ACHN (cell line): ENCODE results near the gene TSPEAR.
"Not testable (repeated sequence)": the region's sequence is repeated elsewhere in the genome, so short reads cannot be mapped to it uniquely, and the experiment has no call there.

Experiments used
- DNase-seq: peaks from one replicate; pipeline ENCODE4 v3.0.0-alpha.2; 2015
- in situ Hi-C: cut with HindIII; loops from 2 replicates; pipeline ENCODE4 v1.10.0; 2017; ENCODE audit warnings: low sequenced_read_pairs, low pct_ligation_motif_present, low pct_unique_long_range_greater_than_20kb

The TSPEAR gene

GRCh38 chr21:44571844-44572782 lies 139.3 kb downstream of the TSPEAR start:
- in situ Hi-C loops = no loop called here
- DNase-seq = no peak

DNA sequence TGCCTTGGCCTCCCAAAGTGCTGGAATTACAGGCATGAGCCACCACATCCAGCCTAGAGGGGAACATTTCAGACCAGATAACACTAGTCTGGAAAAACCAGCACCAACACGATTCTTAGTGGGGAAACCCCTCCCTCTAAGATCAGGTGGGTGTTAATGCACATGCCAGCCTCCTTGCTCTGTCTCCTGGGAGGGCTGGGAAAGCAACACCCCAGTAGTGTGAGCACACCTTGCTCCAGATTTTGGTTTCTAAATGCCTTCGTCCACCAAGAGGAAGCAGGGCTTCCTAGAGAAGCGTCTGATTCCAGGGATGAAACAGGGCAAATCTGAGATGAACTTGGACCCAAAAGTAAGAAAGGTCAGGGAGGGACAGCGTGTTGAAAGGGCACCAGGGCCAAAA lies 140.1 kb downstream of the TSPEAR start:
- in situ Hi-C loops = no loop called here
- no peak for DNase-seq

- in situ Hi-C loops = no loop called here
- no peak for DNase-seq
Observed at GRCh38 chr21:44569861-44570517, 141.4 kb downstream of the TSPEAR start.

DNA sequence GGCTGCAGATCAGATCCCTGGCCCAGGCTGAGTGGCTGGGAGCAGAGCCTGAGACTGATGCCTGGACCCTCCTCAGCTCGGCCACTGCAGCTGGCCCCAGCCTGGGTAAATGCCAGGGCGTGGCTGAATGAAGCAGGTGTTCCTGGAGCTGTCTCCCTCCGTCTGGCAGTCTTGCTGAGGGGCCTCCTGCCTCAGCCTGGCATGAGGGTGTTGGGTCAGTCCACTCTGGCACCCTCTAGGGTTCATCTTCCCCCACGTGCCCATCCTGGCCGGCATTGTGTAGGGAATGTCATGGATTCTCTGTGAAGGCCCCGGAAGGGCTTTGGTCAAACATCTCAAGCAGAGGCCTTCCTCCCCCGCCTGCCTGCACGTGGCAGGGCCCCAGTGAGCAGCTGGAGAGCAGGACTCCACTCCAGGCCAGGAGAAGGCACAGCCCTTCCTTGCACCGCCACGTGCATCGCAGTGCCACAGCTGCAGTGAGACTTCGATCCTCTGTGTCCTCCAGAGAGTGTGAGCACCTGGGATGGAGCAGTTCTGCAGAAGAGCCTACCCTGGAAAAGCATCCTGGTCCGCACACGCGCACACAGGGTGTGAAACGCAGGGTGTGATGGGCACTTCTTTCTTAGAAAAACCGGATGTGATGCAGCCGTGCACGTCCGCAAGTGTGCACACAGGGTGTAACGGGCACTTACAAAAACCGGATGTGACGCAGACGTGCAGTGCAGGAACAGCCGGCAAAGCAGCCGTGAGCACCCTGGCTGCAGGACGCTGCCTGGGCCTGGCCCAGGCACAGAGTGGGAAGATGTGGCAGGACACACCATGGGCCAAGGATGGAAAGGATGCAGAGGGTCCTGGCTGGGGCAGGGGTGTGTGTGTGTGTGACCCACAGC lies 142.5 kb downstream of the TSPEAR start:
- in situ Hi-C loops = no loop called here
- DNase-seq = no peak

- in situ Hi-C loops = no loop called here
- DNase-seq = no peak
Observed at GRCh38 chr21:44568261-44568660, 143.1 kb downstream of the TSPEAR start.

DNA sequence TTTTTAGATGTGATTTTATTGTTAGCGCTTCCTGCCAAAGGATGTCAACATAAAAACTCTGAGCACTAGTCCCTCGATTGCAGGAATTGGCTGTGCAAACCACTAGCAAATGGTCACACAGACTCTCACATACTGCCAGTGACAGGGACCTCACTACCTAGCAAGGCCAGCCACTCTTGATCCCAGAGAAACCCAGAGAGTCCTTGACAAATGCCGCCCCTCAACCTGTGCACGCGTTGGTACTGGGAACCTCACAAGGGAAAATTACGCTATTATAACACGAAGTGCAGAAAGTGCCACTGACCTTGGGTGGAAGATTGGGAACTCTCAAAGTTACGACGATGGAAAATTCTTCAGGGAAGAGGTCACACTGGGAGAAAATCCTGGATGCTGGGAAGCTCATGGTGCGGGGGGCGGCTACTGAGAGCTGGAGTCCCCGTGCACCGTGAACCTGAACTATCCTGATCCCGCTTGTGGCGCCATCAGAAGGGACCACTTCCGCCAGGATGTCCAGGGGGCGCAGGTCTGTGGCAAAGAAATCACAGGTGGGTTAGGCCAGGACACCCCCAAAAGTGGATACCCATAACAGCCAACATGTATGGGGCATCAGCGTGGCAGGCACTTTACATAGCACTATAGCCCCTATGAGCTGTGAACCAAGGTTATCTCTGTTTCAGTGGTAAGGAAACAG lies 143.7 kb downstream of the TSPEAR start:
- no peak for DNase-seq
- in situ Hi-C loops = no loop called here

DNA sequence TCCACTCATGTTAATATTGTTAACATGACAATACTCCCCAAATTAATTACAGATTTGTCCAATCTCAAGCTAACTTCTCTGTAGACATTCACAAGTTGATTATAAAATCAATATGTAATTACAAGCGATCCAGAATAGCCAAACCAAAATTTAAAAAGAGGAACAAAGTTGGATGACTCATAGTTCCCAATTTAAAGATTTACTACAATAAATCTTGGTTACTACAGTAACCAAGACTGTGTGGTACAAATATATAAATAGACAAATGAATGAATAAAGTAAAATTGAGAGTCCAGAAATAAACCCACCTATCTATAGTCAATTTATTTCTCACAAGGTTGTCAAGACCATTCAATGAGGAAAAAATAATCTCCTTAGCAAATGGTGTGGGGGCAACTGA lies 145.0 kb downstream of the TSPEAR start:
- in situ Hi-C loops = no loop called here
- DNase-seq = no peak

GRCh38 chr21:44564886-44565598 lies 146.3 kb downstream of the TSPEAR start:
- in situ Hi-C loops = no loop called here
- no peak for DNase-seq

DNA sequence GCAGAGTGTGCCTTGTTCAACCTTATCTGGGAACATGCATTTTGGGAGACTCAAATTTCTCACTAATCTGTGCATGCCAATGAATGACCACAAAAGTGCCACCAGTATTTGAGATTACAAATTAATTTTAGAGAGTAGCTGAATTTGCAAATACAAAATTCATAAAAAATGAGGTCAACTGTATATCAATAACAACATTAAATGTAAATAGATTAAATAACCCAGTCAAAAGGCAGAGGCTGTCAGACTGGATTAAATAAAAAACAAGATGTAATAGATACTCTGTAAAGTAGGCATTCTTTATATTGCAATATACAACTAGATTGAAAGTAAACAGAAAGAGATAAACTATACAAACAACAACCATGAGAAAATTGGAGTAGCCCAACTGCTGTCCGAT lies 147.3 kb downstream of the TSPEAR start:
- DNase-seq = no peak
- in situ Hi-C loops = no loop called here

GRCh38 chr21:44558695-44559094 lies 152.7 kb downstream of the TSPEAR start, which contains the start of gene KRTAP10-3:
KRTAP10-3 (minus strand) TSS chr21:44558795; CDS start chr21:44558715, 80 bp downstream.
- no peak for DNase-seq
- in situ Hi-C loops = no loop called here

DNA sequence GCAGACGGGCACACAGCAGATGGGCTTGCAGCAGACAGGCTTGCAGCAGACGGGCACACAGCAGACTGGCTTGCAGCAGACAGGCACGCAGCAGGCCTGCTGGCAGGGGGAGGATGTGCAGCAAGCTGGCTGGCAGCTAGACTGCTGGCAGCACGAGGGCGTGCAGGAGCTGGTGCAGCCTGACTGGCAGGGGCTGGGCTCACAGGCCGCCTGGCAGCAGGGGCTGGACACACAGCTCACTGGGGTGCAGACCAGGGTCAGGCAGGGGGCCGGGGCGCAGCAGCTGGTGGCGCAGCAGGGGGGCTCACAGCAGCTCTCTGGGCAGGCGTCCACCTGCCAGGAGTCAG lies 153.1 kb downstream of the TSPEAR start:
- in situ Hi-C loops, DNase-seq: not testable (repeated sequence)

- in situ Hi-C loops = no loop called here
- no peak for DNase-seq
Observed at GRCh38 chr21:44557491-44558328, 153.7 kb downstream of the TSPEAR start.

DNA sequence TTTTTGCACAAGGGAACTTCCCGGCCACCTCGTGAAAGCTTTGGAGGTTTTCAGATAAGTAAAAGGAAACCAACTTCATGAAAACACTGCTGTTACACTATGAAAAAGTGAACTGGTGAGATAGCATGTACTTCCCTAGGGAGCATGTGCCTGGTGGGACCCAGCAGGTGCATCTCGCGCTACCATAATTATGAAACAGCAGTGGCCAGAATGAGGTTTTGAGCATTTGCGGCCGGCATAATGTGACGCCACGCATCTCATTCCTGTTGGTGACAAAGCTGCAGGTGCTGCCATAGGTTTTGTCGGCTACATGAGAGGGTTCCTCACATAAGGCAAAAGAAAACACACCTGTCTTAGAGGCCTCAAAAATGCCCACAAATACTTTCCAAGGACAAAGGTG lies 154.5 kb downstream of the TSPEAR start:
- in situ Hi-C loops = no loop called here
- no peak for DNase-seq

DNA sequence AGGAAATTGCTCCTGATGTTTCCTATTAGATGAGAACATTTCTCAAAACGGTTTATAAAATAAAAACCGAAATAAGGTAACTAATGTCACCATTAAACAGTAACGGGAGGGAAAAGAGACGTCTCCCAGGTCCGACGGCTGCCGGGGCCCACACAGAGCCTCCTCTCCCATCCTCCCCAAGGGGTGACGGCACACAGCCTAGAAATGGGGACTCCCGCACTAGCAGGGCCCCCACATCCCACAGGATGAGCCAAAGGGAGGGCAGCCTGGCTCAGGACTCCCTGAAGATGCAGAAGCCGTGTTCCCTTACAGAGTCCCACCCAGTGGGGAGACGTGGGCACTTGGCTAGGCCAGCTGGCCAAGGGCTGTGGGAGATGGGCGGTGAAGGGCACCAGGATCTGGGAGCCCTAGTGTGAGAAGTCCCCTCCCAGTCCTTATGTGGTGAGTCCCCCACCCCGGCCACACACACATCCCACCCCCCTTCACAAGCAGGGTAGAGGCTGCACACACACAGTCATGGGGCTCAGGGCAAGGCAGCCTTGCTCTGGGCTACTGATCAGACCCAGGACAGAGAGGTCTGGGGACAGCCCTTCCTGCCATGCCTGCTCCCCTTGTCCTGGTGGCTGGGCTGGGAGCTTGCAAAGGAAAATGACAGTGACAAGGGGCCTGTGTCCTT lies 156.0 kb downstream of the TSPEAR start:
- in situ Hi-C loops = no loop called here
- DNase-seq = no peak

DNA sequence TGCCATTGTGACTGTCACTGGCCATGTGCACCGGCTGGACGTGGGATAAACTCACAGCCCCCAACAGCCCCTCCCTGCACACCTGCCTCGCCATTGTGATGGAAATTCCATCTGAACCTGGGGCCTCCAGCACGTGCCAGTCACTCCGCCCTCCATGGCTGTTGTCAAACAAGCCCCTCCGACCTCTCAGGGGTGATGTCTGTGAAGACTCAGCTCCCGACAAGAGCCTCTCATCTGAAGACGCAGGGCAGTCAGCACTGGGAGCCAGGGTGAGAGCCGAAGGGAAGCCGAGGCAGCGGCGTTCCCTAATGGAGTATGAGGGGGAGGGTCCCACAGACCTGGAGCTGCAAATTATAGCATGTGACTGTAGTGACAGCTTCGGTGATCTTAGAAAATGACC lies 158.7 kb downstream of the TSPEAR start:
- no peak for DNase-seq
- in situ Hi-C loops = no loop called here

GRCh38 chr21:44552136-44552535 lies 159.2 kb downstream of the TSPEAR start:
- in situ Hi-C loops = no loop called here
- no peak for DNase-seq
